ENCODE measurements around the gene GRM7.

The GRM7 gene

DNA sequence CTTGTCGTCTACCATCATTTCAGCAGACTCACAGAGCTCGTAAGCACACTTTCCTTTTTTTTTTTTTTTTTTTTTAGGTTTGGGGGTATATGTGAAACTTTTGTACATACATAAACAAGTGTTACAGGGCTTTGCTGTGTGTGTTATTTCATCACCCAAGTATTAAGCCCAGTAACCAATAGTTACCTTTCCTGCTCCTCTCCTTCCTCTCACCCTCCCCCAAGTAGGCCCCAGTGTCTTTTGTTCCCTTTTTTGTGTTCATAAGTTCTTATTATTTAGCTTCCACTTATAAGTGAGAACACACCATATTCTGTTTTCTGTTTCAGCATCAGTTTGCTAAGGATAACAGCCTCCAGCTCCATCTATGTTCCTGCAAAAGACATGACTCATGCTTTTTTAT is 746.8 kb downstream of the GRM7 start:
- DNase-seq, result no peak

DNA sequence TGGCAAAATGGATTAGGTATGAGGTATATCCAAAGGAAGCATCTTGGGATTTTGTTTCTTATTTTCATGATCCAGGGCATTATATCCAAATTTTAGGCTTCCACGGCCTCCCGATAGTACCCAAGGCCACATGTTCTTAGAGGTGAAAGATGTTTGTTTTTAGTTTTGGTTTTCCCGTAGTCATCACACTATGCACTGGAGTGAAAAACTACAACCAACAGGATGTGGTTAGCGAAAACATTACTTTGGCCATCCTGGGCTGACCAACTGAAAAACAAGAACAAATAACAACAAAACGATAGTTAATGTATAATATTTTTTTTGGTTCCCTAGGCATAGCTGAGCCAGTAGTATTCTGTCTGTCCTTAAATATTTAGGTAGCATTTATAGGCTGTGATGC is 749.7 kb downstream of the GRM7 start:
- DNase-seq, result no peak

DNA sequence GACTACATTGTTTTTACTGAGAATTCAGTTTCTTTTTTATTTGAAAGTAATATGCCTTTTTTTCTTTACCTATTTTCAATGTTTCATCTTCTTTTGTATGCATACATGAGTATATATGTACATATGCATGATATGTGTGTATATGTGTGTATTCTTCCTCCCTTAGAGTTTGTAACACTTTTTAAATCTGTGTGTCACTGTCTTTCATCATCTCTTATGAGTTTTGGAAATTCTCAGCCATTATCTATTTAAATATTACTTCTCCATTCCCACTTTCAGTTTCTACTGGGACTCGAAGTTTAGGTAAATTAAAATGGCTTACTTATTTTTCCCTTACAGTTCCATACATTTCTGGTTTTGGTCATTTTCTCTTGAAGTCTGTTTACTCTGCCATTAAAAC is 754.1 kb downstream of the GRM7 start:
- no peak for DNase-seq

DNA sequence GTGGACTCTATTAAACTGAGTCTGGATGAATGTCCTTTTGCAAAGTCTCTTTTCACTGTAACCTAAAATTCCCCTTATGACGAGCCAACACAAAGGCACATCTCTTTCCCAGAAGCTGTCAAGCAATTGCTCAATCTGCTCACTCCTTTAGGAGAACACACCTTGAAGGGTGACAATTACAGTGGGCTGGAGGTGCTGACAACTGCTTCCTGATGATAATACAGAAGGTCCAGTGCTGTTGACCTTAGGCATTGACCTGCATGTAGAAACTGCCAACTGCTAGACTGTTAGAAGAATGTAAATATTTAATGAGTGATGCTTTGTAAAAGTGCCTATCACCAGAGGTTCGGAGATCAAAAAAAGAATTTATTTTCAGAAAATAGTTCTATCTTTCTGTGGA is 757.7 kb downstream of the GRM7 start:
- no peak for DNase-seq

GRCh38 chr3:7620401-7620800 is 759.5 kb downstream of the GRM7 start:
- no peak for DNase-seq

GRCh38 chr3:7621046-7621630 is 760.2 kb downstream of the GRM7 start:
- DNase-seq, result no peak

- no peak for DNase-seq
Observed at GRCh38 chr3:7621651-7622050, 760.7 kb downstream of the GRM7 start.

DNA sequence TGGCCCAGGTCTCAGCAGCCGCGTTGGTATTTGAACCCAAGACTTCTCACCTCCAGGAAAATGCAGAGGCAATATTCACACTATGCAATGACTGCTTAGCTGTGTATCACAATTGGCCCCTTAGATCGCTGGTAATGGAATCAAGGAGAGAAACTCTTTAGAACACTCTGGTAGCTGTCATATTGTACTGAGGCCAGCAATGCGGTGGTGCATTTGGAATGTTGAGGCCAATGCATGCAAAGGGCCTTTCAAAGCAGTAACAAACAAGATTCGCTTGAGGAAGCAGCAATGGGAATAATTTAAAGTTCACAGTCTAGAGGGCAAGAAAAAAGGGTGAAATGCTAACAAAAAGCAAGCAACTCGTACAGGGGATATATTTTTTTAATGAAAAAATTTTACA is 764.1 kb downstream of the GRM7 start:
- DNase-seq, result no peak

DNA sequence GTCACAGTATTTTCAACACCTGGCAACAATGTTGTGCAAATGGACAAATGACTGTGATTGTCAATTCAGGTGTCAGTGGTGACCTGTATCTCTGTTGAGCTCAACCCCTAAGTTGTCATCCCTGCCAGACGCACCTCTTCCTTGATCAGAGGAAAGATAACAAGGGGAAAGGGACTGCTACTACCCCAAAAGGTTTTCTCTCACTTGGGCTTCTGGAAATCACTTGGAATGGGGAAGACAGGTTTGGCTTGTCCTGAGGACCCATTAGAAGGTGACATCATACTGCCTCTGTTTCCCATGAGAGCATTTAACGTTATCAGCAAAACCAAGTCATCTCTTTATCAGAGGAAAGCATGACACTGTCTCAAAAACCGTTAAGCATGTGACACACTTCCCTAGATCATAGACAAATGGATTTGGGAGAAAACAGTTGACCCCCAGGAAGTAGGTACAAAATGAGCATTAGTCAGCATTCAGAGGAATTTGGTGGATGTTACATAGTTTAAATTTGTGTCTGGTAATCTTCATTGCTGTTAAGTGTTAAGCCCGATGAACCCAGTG is 769.5 kb downstream of the GRM7 start:
- no peak for DNase-seq

DNA sequence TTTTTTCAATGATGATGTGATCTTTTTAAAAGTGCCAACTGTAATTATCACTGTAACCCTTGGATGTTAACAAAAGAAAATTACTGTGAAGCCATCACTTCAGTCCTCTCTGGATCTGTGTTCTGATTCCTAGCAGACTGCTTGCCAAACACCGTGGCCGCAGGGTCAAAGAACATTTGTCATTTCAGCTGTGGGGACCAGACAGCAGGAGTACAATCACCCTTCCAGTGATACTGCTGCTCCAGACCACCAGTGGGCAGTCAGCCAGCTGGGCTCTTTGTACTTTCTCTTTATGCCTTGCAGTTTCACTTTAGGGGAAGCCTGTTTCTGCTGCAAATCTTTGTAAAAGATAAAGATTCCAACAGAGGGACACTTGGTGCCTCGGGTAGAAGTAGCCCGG is 770.0 kb downstream of the GRM7 start:
- DNase-seq, result no peak

- DNase-seq, result no peak
Observed at GRCh38 chr3:7632305-7632704, 771.4 kb downstream of the GRM7 start.

DNA sequence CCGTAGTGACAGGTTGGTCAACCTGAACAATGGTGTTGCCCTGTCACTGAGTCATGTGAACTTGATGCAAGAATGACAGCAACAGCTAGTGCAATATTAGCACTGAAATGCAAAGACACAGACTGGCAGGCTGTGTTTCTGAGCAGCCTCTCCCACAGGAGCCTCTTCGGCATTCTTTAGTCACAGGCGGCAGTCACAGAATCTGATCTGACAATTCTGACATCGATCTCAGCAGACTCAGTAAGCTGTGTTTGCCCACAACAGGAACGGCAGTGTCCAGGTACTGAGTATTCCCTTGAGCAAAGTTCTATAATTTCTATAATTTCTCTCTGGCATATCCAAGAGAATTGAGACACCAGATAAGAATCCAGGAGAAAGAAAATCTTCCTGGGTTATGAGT is 776.8 kb downstream of the GRM7 start:
- DNase-seq, result no peak

DNA sequence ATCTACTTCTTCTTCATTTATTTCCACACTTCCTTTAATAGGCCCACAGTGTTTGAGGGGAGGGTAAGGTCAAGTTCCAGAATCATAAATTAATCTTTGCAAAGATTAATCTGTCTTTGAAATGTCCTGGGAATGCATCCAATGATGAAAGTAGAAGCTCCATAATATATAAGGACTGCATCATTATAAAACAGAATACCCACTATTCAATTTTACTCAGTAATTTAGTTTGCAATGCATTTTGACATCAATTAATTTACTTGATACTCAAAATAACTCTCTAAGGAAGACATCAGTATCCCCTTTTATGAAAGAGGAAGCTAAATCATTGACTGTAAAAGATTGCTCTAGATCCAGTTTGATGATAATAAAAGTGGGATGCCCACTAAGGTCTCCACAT is 777.2 kb downstream of the GRM7 start:
- DNase-seq, result no peak

- no peak for DNase-seq
Observed at GRCh38 chr3:7640787-7641186, 779.9 kb downstream of the GRM7 start.

GRCh38 chr3:7646851-7647250 is 785.9 kb downstream of the GRM7 start:
- no peak for DNase-seq

DNA sequence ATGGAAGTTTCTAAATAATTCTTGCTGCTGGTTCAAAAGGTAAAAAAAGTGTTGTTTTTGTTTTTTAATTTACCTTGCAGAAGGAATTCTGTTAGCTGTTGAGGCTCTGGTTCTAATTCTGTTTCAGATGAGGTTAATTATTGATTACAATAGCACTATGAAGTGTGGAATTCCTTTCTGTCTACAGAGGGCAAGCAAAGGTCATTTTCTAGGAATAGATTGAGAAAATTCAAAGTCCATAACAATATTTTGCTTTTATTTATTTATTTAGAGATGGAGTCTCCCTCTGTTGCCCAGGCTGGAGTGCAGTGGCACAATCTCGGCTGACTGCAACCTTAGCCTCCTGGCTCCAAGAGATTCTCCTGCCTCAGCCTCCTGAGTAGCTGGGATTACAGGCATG is 789.6 kb downstream of the GRM7 start:
- no peak for DNase-seq

DNA sequence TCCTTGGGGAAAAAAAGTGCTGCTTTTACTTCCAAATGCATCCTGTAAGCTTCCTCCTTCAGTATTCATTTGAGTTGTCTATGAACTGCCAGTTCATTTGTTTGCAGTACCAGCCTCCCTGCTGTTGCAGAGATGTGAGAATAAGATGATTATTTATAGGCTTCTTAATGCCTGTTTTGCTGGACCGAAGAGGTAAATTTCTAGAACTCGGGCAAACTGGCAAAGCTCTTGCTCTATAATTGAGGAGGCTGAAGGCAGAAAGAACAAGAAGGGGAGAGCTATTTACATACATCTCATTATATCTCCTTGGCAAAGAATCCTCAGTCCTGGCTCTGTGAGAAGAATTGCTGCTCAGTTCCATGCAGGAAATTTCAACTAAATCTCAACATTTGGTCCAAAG is 790.4 kb downstream of the GRM7 start:
- no peak for DNase-seq

DNA sequence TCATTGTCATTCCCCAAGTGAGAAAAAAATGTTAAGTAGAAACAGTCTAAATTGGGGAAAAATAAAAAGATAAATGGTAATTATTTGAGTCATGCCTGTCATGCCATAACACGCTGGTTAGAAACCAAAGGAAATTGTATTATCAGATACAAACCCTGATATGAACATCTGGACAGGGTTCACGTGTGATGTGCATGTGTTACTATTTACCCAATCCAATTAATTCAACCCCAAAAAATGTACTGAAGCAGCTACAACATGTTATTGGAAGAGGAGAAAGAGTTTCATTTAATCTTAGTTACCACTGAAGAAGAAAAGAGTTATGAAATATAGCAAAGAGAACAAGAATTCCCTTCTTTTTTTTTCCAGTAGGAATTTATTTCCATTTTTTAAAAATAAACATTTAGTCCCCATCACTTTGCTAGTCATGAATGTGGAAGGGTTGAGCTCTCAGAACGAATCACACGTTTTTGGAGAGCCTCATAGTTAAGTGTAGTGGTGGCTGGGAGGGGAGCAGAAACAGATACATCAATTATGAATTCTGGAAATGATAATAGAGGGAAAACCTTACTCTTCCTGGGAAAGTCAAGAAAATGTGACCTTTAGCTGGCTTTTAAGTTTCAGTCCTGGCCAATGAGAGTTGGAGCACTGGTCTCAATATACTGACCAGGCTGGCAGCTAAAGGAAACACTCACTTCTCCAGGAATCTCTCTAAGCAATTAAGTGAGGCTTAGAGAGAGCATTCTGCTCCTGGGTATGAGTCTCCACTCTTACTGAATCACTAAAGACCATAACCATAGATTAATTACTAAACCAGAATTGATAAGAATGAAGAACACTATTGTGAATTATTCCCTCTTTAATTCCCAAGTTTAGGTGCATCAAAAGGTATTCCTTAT is 796.5 kb downstream of the GRM7 start:
- no peak for DNase-seq

GRCh38 chr3:7658294-7658693 is 797.4 kb downstream of the GRM7 start:
- DNase-seq, result no peak

DNA sequence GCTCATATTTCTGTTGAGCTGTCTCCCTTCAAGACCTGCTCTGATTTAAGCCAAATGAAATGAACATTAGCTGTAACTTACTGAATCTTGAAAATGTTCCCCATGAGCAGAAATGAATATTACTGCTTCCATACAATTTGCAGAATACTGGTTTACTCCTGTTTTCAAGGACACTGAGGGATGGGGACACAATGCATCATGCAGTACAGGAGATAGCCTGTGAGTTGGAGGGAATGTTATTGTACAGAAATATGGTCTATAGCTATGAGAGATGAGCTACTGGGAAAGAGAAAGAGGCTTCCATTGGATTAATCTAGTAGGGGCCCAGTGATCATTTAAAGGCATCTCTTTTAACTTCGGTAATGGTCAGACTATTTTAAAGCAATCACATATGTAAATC is 798.2 kb downstream of the GRM7 start:
- DNase-seq, result no peak

GRCh38 chr3:7663771-7664170 is 802.9 kb downstream of the GRM7 start:
- DNase-seq, result no peak

GRCh38 chr3:7667774-7668173 is 806.9 kb downstream of the GRM7 start:
- no peak for DNase-seq

DNA sequence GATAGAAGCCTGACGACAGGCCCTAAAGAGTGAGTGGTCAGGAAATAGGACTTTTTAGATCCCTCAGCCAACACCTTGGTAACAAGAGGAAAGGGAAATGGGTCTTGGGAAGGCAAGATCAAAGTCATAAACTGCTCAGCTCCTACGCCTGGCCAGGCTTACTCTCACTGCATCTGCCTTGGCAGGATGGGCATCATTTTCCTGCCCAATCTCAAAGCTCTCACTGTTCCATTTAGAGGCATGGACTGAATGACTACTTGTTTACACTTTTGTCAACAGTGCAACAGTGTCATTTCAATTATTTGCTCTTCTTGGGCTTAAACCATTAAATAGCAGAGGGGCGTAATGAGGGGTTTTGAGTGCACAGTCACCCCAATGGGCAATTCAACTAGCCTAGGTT is 808.7 kb downstream of the GRM7 start:
- DNase-seq, result no peak

- DNase-seq, result no peak
Observed at GRCh38 chr3:7678521-7678920, 817.6 kb downstream of the GRM7 start.

DNA sequence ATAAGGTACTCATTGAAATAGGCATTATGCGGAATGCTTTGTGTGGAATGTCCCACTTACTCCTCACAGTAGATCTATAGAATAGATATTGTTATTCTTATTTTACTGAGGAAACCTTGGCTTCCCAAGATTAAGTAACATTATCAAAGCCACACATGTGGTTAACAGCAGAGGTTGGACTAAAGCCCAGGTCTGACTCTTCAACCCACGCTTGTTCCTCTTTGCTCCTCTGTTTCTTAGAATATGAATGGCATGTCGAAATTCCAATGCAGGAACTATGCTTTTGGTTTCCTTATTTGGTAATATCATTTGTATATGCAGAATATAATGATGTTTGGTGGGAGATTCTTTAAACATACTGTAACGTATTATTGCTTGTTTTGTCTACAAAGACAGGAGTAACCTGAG is 821.9 kb downstream of the GRM7 start:
- DNase-seq, result no peak

All from NCI-H510A treated with DMSO at 0.1 percent for 48 hours (cell line).